Hematopoietic multipotent progenitor cell treated with erythropoietin and hydrocortisone succinate and interleukin-3 and kit ligand, for 6 days (in vitro differentiated cells): ENCODE data around the gene KIAA0586.
"Not testable (repeated sequence)": the region's sequence is repeated elsewhere in the genome, so short reads cannot be mapped to it uniquely, and the experiment has no call there.

Source experiments
- DNase-seq: peaks from one replicate; pipeline ENCODE4 v3.0.0-alpha.2; 2015

Gene KIAA0586

GRCh38 chr14:58465421-58465820 is 37.9 kb downstream of the KIAA0586 start:
- no peak for DNase-seq

GRCh38 chr14:58466459-58466858 is 38.9 kb downstream of the KIAA0586 start:
- DNase-seq = no peak

- no peak for DNase-seq
Measured at GRCh38 chr14:58467575-58467974, 40.1 kb downstream of the KIAA0586 start.

GRCh38 chr14:58469309-58469708 is 41.8 kb downstream of the KIAA0586 start:
- DNase-seq = no peak

GRCh38 chr14:58476320-58476719 is 48.8 kb downstream of the KIAA0586 start:
- no peak for DNase-seq

GRCh38 chr14:58477653-58478052 is 50.1 kb downstream of the KIAA0586 start:
- no peak for DNase-seq

- not testable (repeated sequence) for DNase-seq
Measured at GRCh38 chr14:58478329-58478728, 50.8 kb downstream of the KIAA0586 start.

GRCh38 chr14:58479975-58480374 is 52.5 kb downstream of the KIAA0586 start:
- peak; percentile 17 for DNase-seq

GRCh38 chr14:58484176-58484575 is 56.7 kb downstream of the KIAA0586 start:
- DNase-seq = no peak

- no peak for DNase-seq
Measured at GRCh38 chr14:58488550-58488949, 61.0 kb downstream of the KIAA0586 start.

GRCh38 chr14:58491593-58491992 is 64.1 kb downstream of the KIAA0586 start:
- DNase-seq = no peak

- no peak for DNase-seq
Measured at GRCh38 chr14:58492044-58492443, 64.5 kb downstream of the KIAA0586 start.

GRCh38 chr14:58501214-58501816 is 73.8 kb downstream of the KIAA0586 start:
- peak; percentile 85 for DNase-seq

- DNase-seq = no peak
Measured at GRCh38 chr14:58513272-58513671, 85.8 kb downstream of the KIAA0586 start.

- DNase-seq = no peak
Measured at GRCh38 chr14:58517592-58517991, 90.1 kb downstream of the KIAA0586 start.

GRCh38 chr14:58525691-58526090 is 98.2 kb downstream of the KIAA0586 start:
- DNase-seq = not testable (repeated sequence)

GRCh38 chr14:58533446-58533845 is 105.9 kb downstream of the KIAA0586 start:
- no peak for DNase-seq

GRCh38 chr14:58535044-58535443 is 107.5 kb downstream of the KIAA0586 start:
- peak; percentile 14 for DNase-seq

- DNase-seq = no peak
Measured at GRCh38 chr14:58537004-58537403, 109.5 kb downstream of the KIAA0586 start.

- DNase-seq = no peak
Measured at GRCh38 chr14:58540749-58541632, 113.5 kb downstream of the KIAA0586 start.

- DNase-seq = no peak
Measured at GRCh38 chr14:58541633-58542022, 114.1 kb downstream of the KIAA0586 start.

GRCh38 chr14:58543253-58543652 is 115.7 kb downstream of the KIAA0586 start:
- no peak for DNase-seq

- no peak for DNase-seq
Measured at GRCh38 chr14:58547649-58548048, 120.1 kb downstream of the KIAA0586 start.

GRCh38 chr14:58549105-58549757 is 121.7 kb downstream of the KIAA0586 start:
- DNase-seq = no peak
